Activated naive CD4-positive, alpha-beta T cell treated with anti-CD3 and anti-CD28 coated beads for 36 hours (primary cell): ENCODE data around the gene UCP2. TPM values are rescaled to one million over a fixed set of nuclear protein-coding genes. Genes with fewer than 3 reads are reported as not detected.

Source experiments
- CTCF ChIA-PET: fragments of 350-600 bp; sonication (Branson Sonifier 250); formaldehyde crosslinking; loops from one replicate; lab custom pipeline; 2021; ENCODE audit warnings: antibody characterized with exemption; lab: Charles Lee
- DNase-seq: peaks from one replicate; pipeline ENCODE4 v3.0.0-alpha.2; 2020
- H3K27ac Mint-ChIP-seq: one replicate; pipeline ENCODE4 v1.8.0; 2021; ENCODE audit warnings: mild to moderate bottlenecking, mixed read lengths
- H3K27me3 Mint-ChIP-seq: one replicate; pipeline ENCODE4 v1.8.0; 2021; ENCODE audit warnings: low read depth, mixed read lengths
- H3K36me3 Mint-ChIP-seq: one replicate; pipeline ENCODE4 v1.8.0; 2021; ENCODE audit warnings: low read depth, mixed read lengths
- H3K4me1 Mint-ChIP-seq: one replicate; pipeline ENCODE4 v1.8.0; 2021; ENCODE audit warnings: low read depth, mixed read lengths
- H3K4me3 Mint-ChIP-seq: one replicate; pipeline ENCODE4 v1.8.0; 2021; ENCODE audit warnings: mild to moderate bottlenecking, moderate library complexity, mixed read lengths
- H3K9me3 Mint-ChIP-seq: one replicate; pipeline ENCODE4 v1.8.0; 2021; ENCODE audit warnings: mixed read lengths
- intact Hi-C: fragments of 100-400 bp; cut with micrococcal nuclease; formaldehyde crosslinking; loops from one replicate; pipeline ENCODE4 v1.15.1; 2023
- total RNA-seq, 2 experiments: library from RNA; stranded (reverse); gene quantifications; one replicate each; pipeline ENCODE4 v1.2.3, GENCODE V29; 2021

Gene UCP2, protein sequence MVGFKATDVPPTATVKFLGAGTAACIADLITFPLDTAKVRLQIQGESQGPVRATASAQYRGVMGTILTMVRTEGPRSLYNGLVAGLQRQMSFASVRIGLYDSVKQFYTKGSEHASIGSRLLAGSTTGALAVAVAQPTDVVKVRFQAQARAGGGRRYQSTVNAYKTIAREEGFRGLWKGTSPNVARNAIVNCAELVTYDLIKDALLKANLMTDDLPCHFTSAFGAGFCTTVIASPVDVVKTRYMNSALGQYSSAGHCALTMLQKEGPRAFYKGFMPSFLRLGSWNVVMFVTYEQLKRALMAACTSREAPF
- total RNA-seq = 100 to 1,000 TPM; 149 to 157 TPM

DNA sequence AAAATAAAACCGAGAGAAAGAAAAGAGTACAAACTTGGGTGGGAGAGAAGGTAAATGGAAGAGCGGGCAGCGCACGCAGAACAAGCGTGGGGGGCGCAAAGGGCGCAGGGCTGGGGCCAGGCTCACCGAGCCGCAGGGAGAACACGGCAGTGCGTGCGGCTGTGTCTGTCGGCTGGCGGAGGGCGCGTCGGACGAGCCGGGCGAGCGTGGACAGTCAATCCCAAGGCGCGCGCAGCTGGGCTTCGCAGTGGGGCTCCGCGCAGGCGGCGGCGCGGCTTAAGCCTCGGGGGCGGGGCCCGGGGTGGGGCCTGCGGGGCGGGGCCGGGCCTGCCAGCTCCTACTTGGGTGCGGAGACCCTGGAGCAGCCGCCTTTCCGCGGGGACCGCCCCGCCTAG is at the start of gene UCP2:
UCP2 (minus strand) TSS at position 249 of the 395 bp plus-strand sequence. CDS start 4,465 bp downstream, outside the sequence.
- CTCF ChIA-PET = interaction anchor here (0.6 to 1.2 kb wide), 2 partner anchors 12 kb away, joined by 3 read pairs; no protein-coding TSS in a partner anchor
- Mint-ChIP-seq H3K9me3 (no peaks in the 10 kb centered on the region), H3K27me3 (no peaks in the 10 kb centered on the region), H3K27ac (peak within 1 kb of the TSS; percentile 99), H3K4me1 (peaks cover 51% of the 10 kb centered on the region), H3K4me3 (peak within 1 kb of the TSS; percentile 98), H3K36me3 (peaks cover 42% of the 10 kb centered on the region)
- intact Hi-C loops = loop anchor here (1.0 kb wide), 1 partner anchor 8 kb away; no protein-coding TSS in a partner anchor
- DNase-seq = peak; percentile 85

DNA sequence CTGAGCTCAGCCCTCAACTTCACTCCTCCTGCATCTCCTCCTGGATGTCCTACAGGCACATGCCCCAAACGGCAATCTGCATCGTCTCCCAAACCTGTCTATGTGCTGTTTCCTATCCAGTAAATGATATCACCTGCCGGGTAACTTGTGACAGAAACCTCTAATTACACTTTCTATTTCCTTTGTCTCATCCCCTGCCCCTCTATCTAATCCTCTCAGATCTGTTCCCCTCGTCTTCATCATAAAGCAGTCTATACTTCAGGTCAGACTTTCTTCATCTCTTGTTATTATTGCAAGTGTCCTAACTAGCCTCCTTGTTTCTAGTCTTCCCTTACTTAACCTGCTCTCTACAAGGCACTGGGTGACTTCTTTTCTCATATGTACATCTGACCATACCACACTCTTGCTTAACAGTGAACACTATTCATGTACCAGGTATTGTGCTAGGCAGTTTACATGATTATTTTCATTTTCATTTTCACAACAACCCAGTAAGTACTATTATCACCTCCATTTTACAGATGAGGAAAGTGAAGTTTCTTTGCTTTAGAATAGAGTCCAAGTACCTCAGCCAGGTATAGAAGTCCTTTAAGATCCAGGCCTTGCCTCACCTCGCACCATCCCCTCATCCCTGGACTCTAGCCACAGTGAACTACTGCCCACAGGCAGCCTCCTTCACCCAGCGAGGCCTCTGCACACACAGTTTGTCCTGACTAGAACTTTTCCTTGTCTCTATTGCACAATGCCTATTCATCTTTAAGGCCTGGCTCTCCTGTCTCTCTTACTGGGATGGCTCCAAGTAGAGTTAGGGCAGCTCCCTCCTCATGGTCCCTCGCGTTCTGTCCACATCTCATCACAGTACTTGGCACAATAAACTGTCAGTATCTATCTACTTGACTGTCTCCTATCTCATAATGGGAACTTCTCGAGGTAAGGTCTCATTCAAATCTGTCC is 48.4 kb upstream of the UCP2 start:
- no peak for DNase-seq
- H3K36me3 Mint-ChIP-seq = peaks cover 15% of the 10 kb centered on the region
- peak overlapping the region; percentile 1 for H3K4me3 Mint-ChIP-seq
- H3K27ac Mint-ChIP-seq = peak overlapping the region; percentile 28
- CTCF ChIA-PET = interaction anchor here (0.7 to 1.5 kb wide), 3 partner anchors 12 to 67 kb away, joined by 3 to 4 read pairs (median 3); no protein-coding TSS in a partner anchor
- no peaks in the 10 kb centered on the region for H3K27me3 Mint-ChIP-seq
- intact Hi-C loops = no loop called here
- H3K9me3 Mint-ChIP-seq = no peaks in the 10 kb centered on the region
- H3K4me1 Mint-ChIP-seq = peaks cover 21% of the 10 kb centered on the region

DNA sequence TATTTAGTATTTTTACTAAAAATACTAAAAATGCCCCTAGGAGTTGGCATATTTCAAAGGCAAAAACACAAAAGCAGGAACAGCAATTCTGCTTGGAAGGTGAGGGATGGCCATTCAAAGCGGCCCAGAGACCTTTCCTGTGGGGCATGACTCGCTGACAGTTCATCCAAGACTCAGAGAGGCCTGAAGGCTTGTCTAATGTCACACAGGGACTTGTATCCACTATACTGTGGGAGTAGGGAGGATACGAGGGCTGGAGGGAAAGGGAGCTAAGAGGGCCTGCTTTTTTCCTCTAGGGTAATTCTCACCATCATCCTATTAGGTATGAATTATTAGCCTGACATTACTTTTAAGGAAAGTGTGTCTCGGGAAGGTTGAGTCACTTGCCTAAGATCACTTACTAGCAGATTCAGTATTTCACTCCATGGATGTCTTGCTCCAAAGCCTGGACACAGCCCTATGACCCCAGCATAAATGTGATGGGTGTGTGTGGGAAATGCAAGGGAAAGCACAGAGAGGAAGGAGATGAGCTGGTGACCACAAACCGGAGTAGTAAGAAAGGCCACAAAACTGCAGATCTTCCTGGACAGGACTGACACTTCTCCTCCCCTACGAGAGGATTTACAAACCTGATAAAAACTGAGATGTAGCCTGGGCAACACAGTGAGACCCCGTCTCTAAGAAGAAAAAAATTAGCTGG is 43.0 kb upstream of the UCP2 start:
- DNase-seq = no peak
- CTCF ChIA-PET = no interaction called here
- Mint-ChIP-seq H3K9me3 (no peaks in the 10 kb centered on the region), H3K27me3 (no peaks in the 10 kb centered on the region), H3K4me1 (peaks cover 19% of the 10 kb centered on the region), H3K4me3 (no peak overlapping the region), H3K27ac (no peak overlapping the region), H3K36me3 (peaks cover 13% of the 10 kb centered on the region)
- intact Hi-C loops = no loop called here

DNA sequence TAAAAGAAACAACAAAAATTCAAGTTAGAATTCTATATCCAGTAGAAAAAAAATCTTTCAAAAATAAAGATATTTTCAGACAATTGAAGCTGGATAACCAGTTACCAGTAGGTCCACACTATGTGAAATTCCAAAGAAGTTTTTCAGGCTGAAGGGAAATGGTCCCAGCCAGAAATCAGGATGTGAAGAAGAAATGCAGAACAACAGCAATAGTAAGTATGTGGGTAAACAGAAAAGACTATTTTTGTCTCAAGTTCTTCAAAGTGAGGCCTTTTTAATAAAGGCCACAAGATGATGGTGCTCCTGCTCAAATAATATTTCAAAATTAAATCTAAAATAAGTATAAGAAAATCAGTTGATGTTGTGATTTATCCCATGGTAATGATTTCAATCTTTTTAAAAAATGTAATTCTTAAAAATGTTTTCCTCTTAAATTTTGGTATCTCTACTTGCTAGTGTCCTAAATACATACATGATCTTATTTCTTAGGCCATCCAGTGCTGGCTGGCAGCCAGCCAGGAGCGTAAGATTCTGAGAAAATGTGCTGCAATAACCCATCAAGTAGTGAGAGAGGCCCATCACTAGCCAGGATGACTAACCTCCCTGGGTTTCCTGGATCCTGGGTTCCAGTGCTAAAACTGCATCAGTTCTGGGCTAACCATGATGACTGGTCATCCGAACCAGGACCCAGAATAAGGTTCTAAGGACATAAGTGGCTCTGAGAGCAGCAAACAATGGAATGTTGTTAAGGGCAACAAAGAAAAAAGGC is 41.8 kb upstream of the UCP2 start:
- no peak overlapping the region for H3K27ac Mint-ChIP-seq
- H3K9me3 Mint-ChIP-seq = no peaks in the 10 kb centered on the region
- peak; percentile 39 for DNase-seq
- H3K4me1 Mint-ChIP-seq = peaks cover 15% of the 10 kb centered on the region
- CTCF ChIA-PET = no interaction called here
- H3K27me3 Mint-ChIP-seq = no peaks in the 10 kb centered on the region
- H3K4me3 Mint-ChIP-seq = no peak overlapping the region
- peaks cover 11% of the 10 kb centered on the region for H3K36me3 Mint-ChIP-seq
- intact Hi-C loops = no loop called here

DNA sequence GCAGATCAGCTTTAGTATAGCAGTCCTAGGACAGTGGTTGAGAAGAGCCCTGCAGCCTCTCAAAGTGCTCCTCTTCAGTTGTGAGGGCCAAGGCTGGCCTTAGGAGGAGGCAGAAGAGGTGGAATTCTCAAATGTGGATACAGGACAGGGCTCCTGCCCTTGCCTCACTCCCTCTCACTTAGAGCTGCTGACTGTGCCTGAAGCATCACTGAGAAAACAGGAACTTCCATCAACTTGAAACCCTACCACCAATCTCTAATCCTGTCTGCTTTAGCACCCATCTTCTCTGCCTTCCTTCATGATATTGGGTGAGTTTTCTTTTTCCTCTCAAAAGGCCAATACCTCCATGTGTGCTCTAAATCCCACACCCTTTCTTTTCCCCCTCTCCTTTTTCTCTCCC is 40.6 kb upstream of the UCP2 start:
- no peaks in the 10 kb centered on the region for H3K27me3 Mint-ChIP-seq
- CTCF ChIA-PET = no interaction called here
- no peak for DNase-seq
- H3K27ac Mint-ChIP-seq = no peak overlapping the region
- no peak overlapping the region for H3K4me3 Mint-ChIP-seq
- peaks cover 19% of the 10 kb centered on the region for H3K4me1 Mint-ChIP-seq
- H3K36me3 Mint-ChIP-seq = peaks cover 8% of the 10 kb centered on the region
- intact Hi-C loops = no loop called here
- no peaks in the 10 kb centered on the region for H3K9me3 Mint-ChIP-seq

DNA sequence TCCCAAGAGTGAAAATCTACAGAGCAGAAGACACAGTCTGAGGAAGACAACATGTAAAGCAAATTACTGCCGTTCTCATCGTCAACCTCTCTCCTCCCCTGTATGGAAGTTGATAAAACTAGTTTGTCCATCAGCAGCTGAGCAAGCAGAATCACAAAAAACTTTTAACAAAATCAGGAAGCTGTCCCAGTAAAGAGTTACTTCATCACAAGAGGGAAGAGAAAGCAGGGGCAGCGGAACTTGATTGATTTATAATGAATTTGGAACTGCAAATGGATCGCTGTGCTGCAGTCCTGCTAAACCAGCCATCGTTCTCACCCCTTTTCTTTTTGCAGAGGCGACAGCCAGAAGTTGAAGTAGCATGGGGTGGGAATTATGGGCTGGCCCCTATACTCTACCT is 39.9 kb upstream of the UCP2 start:
- no peak for DNase-seq
- H3K27me3 Mint-ChIP-seq = no peaks in the 10 kb centered on the region
- no peak overlapping the region for H3K4me3 Mint-ChIP-seq
- intact Hi-C loops = no loop called here
- peaks cover 19% of the 10 kb centered on the region for H3K4me1 Mint-ChIP-seq
- no peak overlapping the region for H3K27ac Mint-ChIP-seq
- H3K9me3 Mint-ChIP-seq = no peaks in the 10 kb centered on the region
- peaks cover 12% of the 10 kb centered on the region for H3K36me3 Mint-ChIP-seq
- CTCF ChIA-PET = no interaction called here

DNA sequence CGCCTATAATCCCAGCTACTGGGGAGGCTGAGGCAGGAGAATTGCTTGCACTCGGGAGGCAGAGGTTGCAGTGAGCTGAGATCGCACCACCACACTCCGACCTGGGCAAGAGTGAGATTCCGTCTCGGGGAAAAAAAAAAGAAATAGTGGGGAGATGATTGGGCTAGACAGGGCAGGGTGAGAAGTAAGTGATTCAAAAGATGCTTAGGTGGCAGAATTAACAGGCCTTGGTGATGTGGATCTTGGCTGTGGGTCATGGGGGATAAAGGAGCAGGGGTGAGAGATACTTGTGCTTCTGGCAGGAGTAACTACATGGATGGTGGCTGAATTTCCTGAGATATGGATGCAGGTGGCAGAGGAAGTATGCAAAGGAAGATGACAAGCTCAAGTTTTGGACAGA is 39.4 kb upstream of the UCP2 start:
- no peaks in the 10 kb centered on the region for H3K27me3 Mint-ChIP-seq
- CTCF ChIA-PET = no interaction called here

DNA sequence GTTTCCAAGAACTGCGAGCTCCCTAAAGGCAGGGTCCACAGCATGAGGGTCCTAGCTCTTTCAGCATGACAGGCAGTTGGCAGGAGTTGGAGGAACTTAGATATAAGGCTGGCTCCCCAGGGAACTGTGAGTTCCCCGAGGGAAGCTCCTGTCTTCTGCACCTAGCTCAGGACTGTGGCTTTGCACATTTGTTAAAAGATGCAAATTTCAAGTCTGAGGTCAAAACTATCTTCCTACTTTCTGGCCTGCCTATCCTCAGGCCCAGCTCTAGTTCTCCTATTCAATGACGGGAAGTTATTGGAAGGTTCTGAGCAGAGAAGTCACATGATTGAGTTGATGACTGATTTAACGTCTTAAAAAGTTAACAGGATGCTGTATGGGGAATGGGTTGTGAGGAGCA is 37.9 kb upstream of the UCP2 start:
- intact Hi-C loops = no loop called here
- DNase-seq = no peak
- H3K27me3 Mint-ChIP-seq = no peaks in the 10 kb centered on the region
- H3K36me3 Mint-ChIP-seq = peaks cover 10% of the 10 kb centered on the region
- H3K27ac Mint-ChIP-seq = no peak overlapping the region
- H3K4me3 Mint-ChIP-seq = no peak overlapping the region
- no peaks in the 10 kb centered on the region for H3K9me3 Mint-ChIP-seq
- H3K4me1 Mint-ChIP-seq = peaks cover 17% of the 10 kb centered on the region
- CTCF ChIA-PET = interaction anchor here (0.7 to 1.2 kb wide), 2 partner anchors 10 to 56 kb away, joined by 3 to 5 read pairs; no protein-coding TSS in a partner anchor

More for the DNA sequence above, 39.4 kb upstream of the UCP2 start:
- Mint-ChIP-seq H3K4me3 (no peak overlapping the region), H3K9me3 (no peaks in the 10 kb centered on the region), H3K4me1 (peaks cover 19% of the 10 kb centered on the region), H3K27ac (no peak overlapping the region), H3K36me3 (peaks cover 17% of the 10 kb centered on the region)
- intact Hi-C loops = no loop called here
- DNase-seq = no peak

DNA sequence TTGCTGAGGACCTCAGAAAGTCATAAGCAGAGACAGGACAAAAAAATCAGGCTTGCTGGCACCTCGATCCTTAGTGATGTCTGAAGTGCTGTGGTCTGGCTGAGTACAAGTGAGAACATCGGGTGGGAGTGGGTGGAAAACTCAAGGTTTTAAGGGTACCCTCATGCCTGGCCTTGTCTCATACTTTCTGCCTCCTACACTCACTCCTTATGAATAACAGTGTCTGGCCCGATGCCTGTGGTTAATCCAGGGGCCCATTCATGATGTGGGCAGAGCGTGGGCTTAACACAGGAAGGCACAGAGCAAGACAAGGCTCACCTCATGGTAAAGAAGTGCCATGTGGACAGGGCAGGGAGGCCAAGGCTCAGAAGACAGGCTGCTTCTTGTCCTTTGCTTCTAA is 37.2 kb upstream of the UCP2 start:
- Mint-ChIP-seq H3K4me1 (peaks cover 21% of the 10 kb centered on the region), H3K4me3 (no peak overlapping the region), H3K27ac (no peak overlapping the region), H3K9me3 (no peaks in the 10 kb centered on the region), H3K36me3 (peaks cover 10% of the 10 kb centered on the region), H3K27me3 (no peaks in the 10 kb centered on the region)
- intact Hi-C loops = loop anchor here (1.0 kb wide), 1 partner anchor 9 kb away; no protein-coding TSS in a partner anchor
- CTCF ChIA-PET = interaction anchor here (1.2 to 1.6 kb wide), 3 partner anchors 9 to 55 kb away, joined by 4 to 7 read pairs (median 5); no protein-coding TSS in a partner anchor
- DNase-seq = peak; percentile 56

DNA sequence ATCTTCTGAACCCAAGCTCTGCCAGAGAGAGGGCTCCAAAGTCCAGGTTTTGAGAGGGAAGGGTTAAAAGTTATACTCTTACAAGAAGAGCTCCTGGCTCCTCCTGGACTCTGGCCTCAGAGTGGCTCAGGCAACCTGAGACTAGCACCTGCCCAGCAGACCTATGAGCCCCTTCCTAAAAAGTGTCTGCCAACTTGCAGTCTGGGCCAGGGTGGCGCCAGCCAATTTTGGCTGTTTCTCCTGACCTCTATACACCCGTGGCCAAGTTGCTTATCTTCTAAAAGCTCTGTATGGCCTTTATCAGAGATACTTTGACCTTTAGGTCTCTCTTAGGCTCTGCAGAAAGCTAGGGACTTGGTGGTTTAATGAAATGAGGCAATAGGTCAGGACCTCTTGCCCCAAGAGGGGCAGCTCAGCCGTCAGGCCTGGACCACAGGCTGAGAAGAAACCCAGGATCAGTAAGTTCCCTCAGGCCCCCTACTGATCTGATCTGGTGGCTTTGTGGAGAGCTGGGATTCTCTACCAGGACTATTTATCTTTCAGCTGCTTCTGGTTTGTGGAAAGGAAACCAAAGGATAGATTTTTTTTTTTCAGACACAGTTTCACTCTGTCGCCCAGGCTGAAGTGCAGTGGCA is 36.6 kb upstream of the UCP2 start:
- Mint-ChIP-seq H3K36me3 (peaks cover 10% of the 10 kb centered on the region), H3K27ac (no peak overlapping the region), H3K4me3 (no peak overlapping the region), H3K4me1 (peaks cover 25% of the 10 kb centered on the region), H3K27me3 (no peaks in the 10 kb centered on the region), H3K9me3 (no peaks in the 10 kb centered on the region)
- intact Hi-C loops = loop anchor here (1.0 kb wide), 1 partner anchor 8 kb away; no protein-coding TSS in a partner anchor
- no peak for DNase-seq
- CTCF ChIA-PET = interaction anchor here (0.7 to 1.6 kb wide), 4 partner anchors 9 to 20 kb away, joined by 3 to 7 read pairs (median 4); no protein-coding TSS in a partner anchor
